22Rv1 (cell line): ENCODE measurements around the gene COL4A2.

Source experiments
- ZFX ChIP-seq: fragments of 450-650 bp; IDR thresholded peaks from 2 replicates; pipeline ENCODE4 v1.6.1; 2017; ENCODE audit warnings: antibody characterized with exemption, borderline replicate concordance
- TF ChIP-seq, protein P1 (sequence below): fragments of 450-650 bp; IDR thresholded peaks from 2 replicates; pipeline ENCODE4 v1.5.1; 2017; ENCODE audit warnings: mild to moderate bottlenecking

DNA sequence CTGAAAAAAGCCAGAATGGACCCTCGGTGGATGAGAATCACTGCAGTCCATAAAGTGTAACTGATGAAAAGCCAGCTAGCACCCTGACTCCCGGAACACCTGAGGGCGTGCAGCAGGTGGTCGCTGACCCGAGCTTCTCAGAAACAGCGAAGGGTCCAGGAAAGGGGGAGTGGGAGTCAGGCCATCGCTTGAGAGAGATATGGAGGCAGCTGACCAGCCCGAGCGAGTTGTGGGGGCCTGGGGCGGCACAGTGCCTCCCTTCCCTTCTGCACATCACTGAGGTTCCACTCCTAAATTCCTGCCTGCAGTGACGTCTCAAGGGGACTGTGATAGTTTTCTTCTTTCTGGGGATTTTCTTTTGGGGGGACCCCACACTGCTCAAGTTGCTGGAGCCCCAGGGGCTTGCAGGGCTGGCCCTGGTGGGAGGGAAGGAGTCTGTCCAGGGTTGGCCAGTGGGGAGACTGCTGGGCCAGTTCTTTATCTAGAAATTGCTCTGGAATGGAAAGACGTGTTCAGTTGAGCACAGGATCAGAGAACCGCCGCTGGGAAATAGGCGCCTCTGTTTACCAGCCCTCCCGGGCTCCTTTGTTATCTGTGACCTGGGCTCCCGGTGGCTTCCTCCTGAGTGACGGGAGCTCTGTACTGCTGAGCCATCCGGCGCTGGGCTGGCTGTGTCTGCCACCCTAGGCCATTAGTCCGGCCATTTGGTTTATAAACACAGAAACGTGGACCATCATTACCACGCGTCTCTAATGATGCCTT lies 183.1 kb downstream of the COL4A2 start:
- TF ChIP-seq, protein P1, sequence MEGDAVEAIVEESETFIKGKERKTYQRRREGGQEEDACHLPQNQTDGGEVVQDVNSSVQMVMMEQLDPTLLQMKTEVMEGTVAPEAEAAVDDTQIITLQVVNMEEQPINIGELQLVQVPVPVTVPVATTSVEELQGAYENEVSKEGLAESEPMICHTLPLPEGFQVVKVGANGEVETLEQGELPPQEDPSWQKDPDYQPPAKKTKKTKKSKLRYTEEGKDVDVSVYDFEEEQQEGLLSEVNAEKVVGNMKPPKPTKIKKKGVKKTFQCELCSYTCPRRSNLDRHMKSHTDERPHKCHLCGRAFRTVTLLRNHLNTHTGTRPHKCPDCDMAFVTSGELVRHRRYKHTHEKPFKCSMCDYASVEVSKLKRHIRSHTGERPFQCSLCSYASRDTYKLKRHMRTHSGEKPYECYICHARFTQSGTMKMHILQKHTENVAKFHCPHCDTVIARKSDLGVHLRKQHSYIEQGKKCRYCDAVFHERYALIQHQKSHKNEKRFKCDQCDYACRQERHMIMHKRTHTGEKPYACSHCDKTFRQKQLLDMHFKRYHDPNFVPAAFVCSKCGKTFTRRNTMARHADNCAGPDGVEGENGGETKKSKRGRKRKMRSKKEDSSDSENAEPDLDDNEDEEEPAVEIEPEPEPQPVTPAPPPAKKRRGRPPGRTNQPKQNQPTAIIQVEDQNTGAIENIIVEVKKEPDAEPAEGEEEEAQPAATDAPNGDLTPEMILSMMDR: no peak
- TF ChIP-seq ZFX: no peak
